CD4-positive, alpha-beta T cell treated with Interleukin-1 beta for 1 hour (primary cell): ENCODE measurements around the gene FOXP2.
"Not testable (repeated sequence)": the region's sequence is repeated elsewhere in the genome, so short reads cannot be mapped to it uniquely, and the experiment has no call there.

Experiments
- DNase-seq, 2 donors: peaks; one replicate each; pipeline ENCODE4 v3.0.0-alpha.2; 2020 to 2022

FOXP2 gene

GRCh38 chr7:114606100-114606499 lies 191.5 kb downstream of the FOXP2 start:
- DNase-seq, result no peak

GRCh38 chr7:114608822-114609221 lies 194.2 kb downstream of the FOXP2 start:
- DNase-seq, result not testable (repeated sequence)

- no peak for DNase-seq
Measured at GRCh38 chr7:114620208-114620607, 205.6 kb downstream of the FOXP2 start.

- DNase-seq, result no peak
Measured at GRCh38 chr7:114622221-114622620, 207.6 kb downstream of the FOXP2 start.

- no peak for DNase-seq
Measured at GRCh38 chr7:114623146-114623545, 208.5 kb downstream of the FOXP2 start.

- DNase-seq, result no peak
Measured at GRCh38 chr7:114627231-114627630, 212.6 kb downstream of the FOXP2 start.

GRCh38 chr7:114628362-114628761 lies 213.7 kb downstream of the FOXP2 start:
- DNase-seq, result no peak

GRCh38 chr7:114629762-114630161 lies 215.1 kb downstream of the FOXP2 start:
- DNase-seq, result no peak

GRCh38 chr7:114630201-114630990 lies 215.8 kb downstream of the FOXP2 start:
- DNase-seq, result no peak

- DNase-seq, result no peak
Measured at GRCh38 chr7:114631249-114631822, 216.7 kb downstream of the FOXP2 start.

GRCh38 chr7:114639451-114639850 lies 224.8 kb downstream of the FOXP2 start:
- DNase-seq, result no peak

- DNase-seq, result no peak
Measured at GRCh38 chr7:114644455-114644854, 229.8 kb downstream of the FOXP2 start.

GRCh38 chr7:114645451-114645850 lies 230.8 kb downstream of the FOXP2 start:
- DNase-seq, result no peak

GRCh38 chr7:114647518-114647917 lies 232.9 kb downstream of the FOXP2 start:
- DNase-seq, result no peak

GRCh38 chr7:114648117-114648516 lies 233.5 kb downstream of the FOXP2 start:
- no peak for DNase-seq

- no peak for DNase-seq
Measured at GRCh38 chr7:114648680-114649079, 234.1 kb downstream of the FOXP2 start.

- DNase-seq, result no peak
Measured at GRCh38 chr7:114649689-114650088, 235.1 kb downstream of the FOXP2 start.

GRCh38 chr7:114650491-114650890 lies 235.9 kb downstream of the FOXP2 start:
- DNase-seq, result no peak

- DNase-seq, result no peak
Measured at GRCh38 chr7:114652041-114652440, 237.4 kb downstream of the FOXP2 start.

GRCh38 chr7:114653364-114654088 lies 238.9 kb downstream of the FOXP2 start:
- DNase-seq, result no peak

GRCh38 chr7:114656466-114656865 lies 241.9 kb downstream of the FOXP2 start:
- no peak for DNase-seq

- no peak for DNase-seq
Measured at GRCh38 chr7:114657279-114657678, 242.7 kb downstream of the FOXP2 start.

- DNase-seq, result no peak
Measured at GRCh38 chr7:114658216-114658615, 243.6 kb downstream of the FOXP2 start.
